ENCODE measurements around the gene TTN.

Gene TTN

GRCh38 chr2:178811045-178811444, 3.8 kb upstream of the TTN start:
- no peak for DNase-seq

- no peak for DNase-seq
Observed at GRCh38 chr2:178810422-178810821, 3.2 kb upstream of the TTN start.

- no peak for DNase-seq
Observed at GRCh38 chr2:178806543-178806942, 680 bp downstream of the TTN start.

- DNase-seq = no peak
Observed at GRCh38 chr2:178805457-178805856, 1.8 kb downstream of the TTN start.

- DNase-seq = no peak
Observed at GRCh38 chr2:178804791-178805190, 2.4 kb downstream of the TTN start.

DNA sequence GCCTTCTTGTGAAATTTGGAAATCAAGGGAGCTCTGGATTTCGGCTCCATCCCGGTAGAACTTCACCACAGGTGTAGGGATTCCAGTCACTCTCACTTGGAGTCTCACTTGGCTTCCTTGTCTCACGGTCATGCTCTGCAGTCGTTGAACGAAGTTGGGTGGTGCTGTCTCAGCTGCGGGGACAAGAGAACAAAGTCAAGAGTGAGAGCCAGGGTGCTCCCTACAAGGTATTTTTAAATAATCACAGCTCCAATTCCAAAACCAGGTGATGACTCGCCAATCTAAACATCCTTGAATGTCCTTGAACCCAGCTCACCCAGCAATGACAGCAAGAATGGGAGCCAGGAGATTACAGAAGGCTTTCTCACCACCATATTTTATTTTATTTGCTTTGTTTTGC, 6.7 kb downstream of the TTN start:
- DNase-seq = no peak

- no peak for DNase-seq
Observed at GRCh38 chr2:178799305-178799704, 7.9 kb downstream of the TTN start.

GRCh38 chr2:178796079-178796677, 11.0 kb downstream of the TTN start:
- DNase-seq = no peak

- DNase-seq = no peak
Observed at GRCh38 chr2:178787934-178788333, 19.3 kb downstream of the TTN start.

DNA sequence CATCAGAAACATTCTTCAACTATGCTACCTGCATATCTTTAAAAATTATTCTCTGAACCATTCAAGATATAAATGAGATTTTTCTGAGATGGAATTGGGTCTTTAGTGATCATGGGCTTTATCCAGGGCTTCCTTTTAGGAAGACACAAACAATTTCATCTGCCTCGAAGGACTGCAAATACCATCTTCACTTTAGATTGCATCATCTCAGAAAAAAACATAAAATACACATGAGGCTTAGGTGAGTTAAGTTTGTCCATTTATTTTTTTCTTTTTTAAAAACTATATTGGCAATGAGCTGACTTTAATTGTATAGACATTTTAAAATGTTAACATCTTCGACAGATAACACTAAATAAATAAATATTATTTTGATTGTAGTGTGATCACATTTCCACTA, 20.1 kb downstream of the TTN start:
- DNase-seq = no peak

- DNase-seq = no peak
Observed at GRCh38 chr2:178783889-178784288, 23.3 kb downstream of the TTN start.

DNA sequence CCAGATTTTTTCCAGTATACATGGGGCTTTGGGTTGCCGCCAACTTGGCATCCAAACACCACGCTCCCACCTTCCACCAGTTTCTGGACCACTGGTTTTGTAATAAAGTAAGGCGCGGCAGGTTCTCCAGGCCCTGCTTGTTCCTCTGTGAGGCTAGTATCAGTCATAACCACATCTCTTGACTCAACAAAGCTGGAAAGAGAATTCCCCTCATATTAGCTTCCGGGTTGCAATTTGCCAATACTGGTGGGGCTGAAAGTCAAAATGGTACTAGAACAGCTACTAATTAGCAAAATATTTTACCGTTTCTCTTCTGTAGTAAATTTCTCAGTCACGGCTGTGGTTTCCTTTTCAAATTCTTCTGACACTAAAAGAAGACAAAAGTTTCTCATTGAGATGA, 25.0 kb downstream of the TTN start:
- DNase-seq = no peak

DNA sequence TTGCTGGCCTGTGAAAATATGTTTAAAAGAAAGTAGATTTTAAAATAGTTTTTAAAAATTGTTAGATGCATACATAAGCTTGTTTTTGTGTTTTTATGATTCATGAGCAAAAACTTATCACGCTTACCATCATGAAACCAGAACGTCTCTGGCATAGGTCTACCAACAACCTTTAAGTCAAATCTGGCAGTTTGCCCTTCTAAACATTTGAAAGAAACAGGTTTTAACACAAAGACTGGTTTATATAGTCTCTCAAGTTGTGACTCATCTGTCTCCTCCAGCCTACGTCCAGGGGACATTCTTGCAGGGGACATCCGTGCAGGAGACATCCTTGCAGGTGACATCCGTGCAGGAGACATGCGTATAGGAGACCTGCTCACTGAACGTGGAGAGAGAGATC, 29.6 kb downstream of the TTN start:
- no peak for DNase-seq

GRCh38 chr2:178776751-178777150, 30.5 kb downstream of the TTN start:
- DNase-seq = no peak

DNA sequence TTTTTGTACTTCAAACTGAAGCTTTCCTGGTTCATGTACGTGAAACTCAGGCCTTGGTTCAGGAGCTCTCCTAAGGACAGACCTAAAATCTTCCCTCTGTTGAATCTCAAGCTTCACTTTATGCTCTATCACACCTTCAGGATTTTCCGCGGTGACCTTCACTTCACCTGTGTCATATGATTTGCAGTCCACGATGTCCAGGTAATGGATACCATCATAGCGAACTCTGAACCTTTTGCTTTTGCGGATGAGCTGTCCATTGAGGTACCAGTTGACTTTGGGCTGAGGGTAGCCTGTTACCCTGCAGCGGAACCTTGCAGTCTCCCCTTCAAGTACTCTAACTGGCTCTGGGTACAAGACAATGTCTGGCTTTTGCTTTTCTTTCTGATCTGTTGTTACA, 31.2 kb downstream of the TTN start:
- DNase-seq = no peak

DNA sequence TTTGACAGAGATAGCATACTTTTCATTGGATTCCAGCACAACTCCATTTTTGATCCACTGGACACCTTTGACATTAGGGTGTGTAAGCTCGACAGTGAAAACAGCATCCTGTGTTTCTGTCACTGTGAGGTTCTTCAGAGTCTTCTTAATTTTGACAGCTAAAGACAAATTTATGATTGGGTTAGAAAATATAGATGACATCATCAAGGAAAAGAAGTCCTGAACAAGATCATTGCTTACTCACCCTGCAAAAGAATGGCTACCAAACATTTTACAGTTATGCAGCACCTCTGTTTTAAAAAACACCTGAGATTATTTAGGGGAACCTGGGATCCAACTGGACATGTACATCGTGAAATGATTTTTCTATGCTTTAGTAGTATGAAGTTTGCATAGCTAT, 36.7 kb downstream of the TTN start:
- no peak for DNase-seq

- DNase-seq = no peak
Observed at GRCh38 chr2:178767094-178768060, 39.8 kb downstream of the TTN start.

DNA sequence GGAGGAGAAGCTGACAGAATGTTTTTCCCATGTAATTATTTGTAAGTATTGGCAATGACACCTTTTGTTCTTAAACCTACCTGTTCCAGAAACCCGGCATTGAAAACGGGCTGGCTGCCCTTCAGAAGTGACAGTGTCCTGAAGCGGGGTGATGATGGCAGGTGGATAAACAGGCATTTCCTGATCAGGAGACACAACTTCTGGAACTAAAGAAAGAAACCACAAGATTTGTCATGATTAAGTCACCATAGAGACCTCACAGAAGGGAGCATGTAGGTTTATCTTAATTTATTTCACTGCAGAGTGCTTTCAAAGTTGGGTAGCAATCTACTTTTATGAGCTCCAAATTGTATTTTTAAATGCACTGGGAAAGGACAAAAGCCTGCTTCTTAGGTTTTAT, 43.1 kb downstream of the TTN start:
- DNase-seq = no peak

GRCh38 chr2:178761759-178762371, 45.4 kb downstream of the TTN start:
- DNase-seq = no peak

DNA sequence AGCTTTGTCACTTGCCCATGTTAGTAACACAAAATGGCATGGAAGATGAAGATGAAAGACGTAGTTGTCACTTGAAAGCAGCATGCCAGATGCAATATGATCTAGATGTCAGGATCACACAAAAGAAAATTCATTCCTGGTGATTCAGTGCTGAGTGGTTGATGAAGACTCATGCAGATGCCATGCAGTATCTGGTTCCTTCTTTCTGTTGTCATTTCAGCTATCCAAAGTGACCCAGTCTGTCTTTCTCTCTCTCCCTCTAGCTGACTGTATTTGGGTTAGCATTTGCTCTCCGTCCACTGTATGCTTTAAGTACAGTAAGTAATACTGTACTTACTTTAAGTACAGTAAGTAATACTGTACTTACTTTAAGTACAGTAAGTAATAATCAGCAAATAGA, 50.4 kb downstream of the TTN start:
- DNase-seq = no peak

DNA sequence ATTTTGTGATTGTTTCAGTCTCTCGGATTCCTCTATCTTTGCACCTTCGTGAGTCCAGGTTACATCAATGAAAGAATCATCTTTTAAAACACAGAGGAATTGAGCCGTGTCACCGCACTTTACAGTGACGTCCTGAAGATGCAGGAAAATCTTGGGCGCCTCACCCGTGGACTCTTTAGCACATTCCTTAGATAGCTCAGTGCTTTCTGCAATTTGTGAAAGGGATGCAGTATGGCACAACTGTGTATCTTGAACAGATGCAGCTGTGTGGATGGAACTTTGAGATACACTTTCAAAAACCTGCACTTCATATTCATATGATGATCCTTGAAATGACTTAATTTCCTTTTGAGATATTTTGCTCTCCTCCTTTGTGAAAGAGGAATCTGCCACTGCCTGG, 50.9 kb downstream of the TTN start:
- DNase-seq = no peak

DNA sequence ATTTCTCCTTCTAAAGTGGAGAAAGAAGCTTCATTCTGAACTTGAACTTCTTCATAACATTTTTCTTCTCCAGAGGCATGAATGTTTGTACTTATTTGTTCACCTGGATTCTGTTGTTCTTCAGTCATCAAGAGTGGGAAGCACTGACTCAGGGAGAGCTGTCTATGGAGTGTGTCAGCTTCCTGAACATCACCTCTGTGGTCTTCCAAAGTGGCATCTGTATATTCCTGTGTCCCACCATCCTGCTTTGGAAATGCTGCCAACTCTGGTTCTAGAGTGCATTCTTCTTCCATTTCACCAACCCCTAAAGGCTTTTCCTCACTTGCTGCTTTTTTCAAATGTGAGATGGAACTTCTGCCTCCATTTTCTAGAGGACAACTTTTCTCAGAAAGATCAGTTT, 59.5 kb downstream of the TTN start:
- DNase-seq = no peak

DNA sequence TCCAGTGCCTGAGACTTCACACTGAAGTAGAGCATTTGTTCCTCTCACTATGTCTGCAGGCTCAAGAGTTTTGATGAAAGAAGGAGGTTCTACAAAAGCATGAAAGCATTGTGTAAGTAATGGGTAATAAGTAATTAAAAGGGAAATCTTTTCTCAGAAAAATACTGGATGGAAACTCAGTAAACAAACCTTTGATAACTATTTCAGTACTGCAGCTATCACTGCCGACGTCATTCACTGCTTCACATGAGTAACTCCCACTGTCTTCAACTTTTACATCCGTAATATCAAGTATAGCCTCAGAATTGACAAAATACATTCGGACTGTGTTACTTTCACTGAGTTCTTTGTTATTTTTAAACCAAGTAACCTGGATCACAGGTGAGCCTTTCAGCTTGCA, 72.7 kb downstream of the TTN start:
- no peak for DNase-seq

DNA sequence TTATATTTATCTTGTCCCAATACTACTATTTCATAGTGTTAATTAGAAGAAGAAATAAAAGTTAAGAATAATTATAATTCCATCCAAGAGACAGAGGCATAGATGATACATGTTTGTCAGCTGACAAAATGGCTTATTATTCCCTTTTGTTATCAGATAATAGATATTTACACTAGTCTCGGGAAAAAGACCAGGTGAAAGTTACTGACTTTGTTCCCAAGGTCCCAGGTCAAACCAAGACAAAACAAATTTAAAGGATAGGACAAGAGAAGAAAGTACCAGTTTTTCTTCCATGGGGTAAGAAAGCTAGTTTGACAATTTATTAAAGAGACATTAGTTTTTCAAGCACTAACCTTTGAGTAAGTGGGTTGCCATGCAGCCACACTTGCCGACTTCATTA, 73.2 kb downstream of the TTN start:
- no peak for DNase-seq

Measured in GOT3 (cell line).